Activated naive CD8-positive, alpha-beta T cell treated with anti-CD3 and anti-CD28 coated beads for 36 hours (primary cell): Measurements from ENCODE around the gene RFC4. TPM values are rescaled to one million over a fixed set of nuclear protein-coding genes. Genes with fewer than 3 reads are reported as not detected.
"Not testable (repeated sequence)": the region's sequence is repeated elsewhere in the genome, so short reads cannot be mapped to it uniquely, and the experiment has no call there.

Experiments used
- DNase-seq: peaks from one replicate; pipeline ENCODE4 v3.0.0; 2021
- H3K27ac Mint-ChIP-seq: one replicate; pipeline ENCODE4 v1.8.0; 2022; ENCODE audit warnings: mild to moderate bottlenecking, moderate library complexity, mixed read lengths
- H3K27me3 Mint-ChIP-seq: one replicate; pipeline ENCODE4 v1.8.0; 2022; ENCODE audit warnings: mild to moderate bottlenecking, mixed read lengths
- H3K36me3 Mint-ChIP-seq: one replicate; pipeline ENCODE4 v1.8.0; 2021; ENCODE audit warnings: mild to moderate bottlenecking, mixed read lengths
- H3K4me1 Mint-ChIP-seq: one replicate; pipeline ENCODE4 v1.8.0; 2021; ENCODE audit warnings: mixed read lengths
- H3K4me3 Mint-ChIP-seq: one replicate; pipeline ENCODE4 v1.8.0; 2022; ENCODE audit warnings: mild to moderate bottlenecking, moderate library complexity, mixed read lengths
- H3K9me3 Mint-ChIP-seq: one replicate; pipeline ENCODE4 v1.8.0; 2022; ENCODE audit warnings: mixed read lengths
- total RNA-seq, 2 experiments: library from RNA; stranded (reverse); gene quantifications; one replicate each; pipeline ENCODE4 v1.2.3, GENCODE V29; 2021

The RFC4 gene
- total RNA-seq, 2 experiments from 2014 or later, result 121 to 136 TPM

- not testable (repeated sequence) for DNase-seq, H3K36me3 Mint-ChIP-seq, H3K4me3 Mint-ChIP-seq, H3K27ac Mint-ChIP-seq, H3K9me3 Mint-ChIP-seq, H3K27me3 Mint-ChIP-seq
- H3K4me1 Mint-ChIP-seq, result peaks cover 17% of the 10 kb centered on the region
Measured at GRCh38 chr3:186811313-186811712, 5.0 kb upstream of the RFC4 start.

GRCh38 chr3:186810336-186810996 lies 4.2 kb upstream of the RFC4 start:
- H3K27me3 Mint-ChIP-seq, result peaks cover 6% of the 10 kb centered on the region
- H3K27ac Mint-ChIP-seq, result no peak overlapping the region
- no peak for DNase-seq
- no peak overlapping the region for H3K4me3 Mint-ChIP-seq
- H3K9me3 Mint-ChIP-seq, result no peaks in the 10 kb centered on the region
- peaks cover 12% of the 10 kb centered on the region for H3K4me1 Mint-ChIP-seq
- peaks cover 2% of the 10 kb centered on the region for H3K36me3 Mint-ChIP-seq

GRCh38 chr3:186807231-186807630 lies 949 bp upstream of the RFC4 start:
- Mint-ChIP-seq H3K4me1 (peaks cover 24% of the 10 kb centered on the region), H3K9me3 (no peaks in the 10 kb centered on the region), H3K36me3 (peaks cover 20% of the 10 kb centered on the region), H3K27me3 (no peaks in the 10 kb centered on the region), H3K27ac (peak overlapping the region; percentile 90), H3K4me3 (peak overlapping the region; percentile 88)
- no peak for DNase-seq

DNA sequence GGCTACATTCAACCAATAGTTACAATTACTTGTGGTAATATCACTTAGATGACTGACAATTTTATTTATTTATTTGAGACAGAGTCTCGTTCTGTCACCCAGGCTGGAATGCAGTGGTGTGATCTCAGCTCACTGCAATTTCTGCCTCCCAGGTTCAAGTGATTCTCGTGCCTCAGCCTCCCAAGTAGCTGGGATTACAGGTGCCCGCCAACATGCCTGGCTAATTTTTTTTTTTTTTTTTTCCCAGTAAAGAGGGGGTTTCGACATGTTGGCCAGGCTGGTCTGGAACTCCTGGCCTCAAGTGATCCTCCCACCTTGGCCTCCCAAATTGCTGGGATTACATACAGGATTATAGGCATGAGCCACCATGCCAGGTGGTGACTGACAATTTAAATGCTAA lies 2.8 kb downstream of the RFC4 start:
- Mint-ChIP-seq H3K4me1 (peaks cover 37% of the 10 kb centered on the region), H3K36me3 (peaks cover 38% of the 10 kb centered on the region)
- DNase-seq, H3K27ac Mint-ChIP-seq, H3K9me3 Mint-ChIP-seq, H3K4me3 Mint-ChIP-seq, H3K27me3 Mint-ChIP-seq: not testable (repeated sequence)

- Mint-ChIP-seq H3K27me3 (no peaks in the 10 kb centered on the region), H3K9me3 (no peaks in the 10 kb centered on the region), H3K4me3 (no peak overlapping the region), H3K4me1 (peaks cover 38% of the 10 kb centered on the region), H3K27ac (no peak overlapping the region), H3K36me3 (peaks cover 40% of the 10 kb centered on the region)
- no peak for DNase-seq
Measured at GRCh38 chr3:186802701-186803100, 3.6 kb downstream of the RFC4 start.

GRCh38 chr3:186800285-186800684 lies 6.0 kb downstream of the RFC4 start:
- H3K4me1 Mint-ChIP-seq, result peaks cover 28% of the 10 kb centered on the region
- no peaks in the 10 kb centered on the region for H3K9me3 Mint-ChIP-seq
- peaks cover 44% of the 10 kb centered on the region for H3K36me3 Mint-ChIP-seq
- DNase-seq, result no peak
- no peak overlapping the region for H3K4me3 Mint-ChIP-seq
- H3K27ac Mint-ChIP-seq, result no peak overlapping the region
- no peaks in the 10 kb centered on the region for H3K27me3 Mint-ChIP-seq

DNA sequence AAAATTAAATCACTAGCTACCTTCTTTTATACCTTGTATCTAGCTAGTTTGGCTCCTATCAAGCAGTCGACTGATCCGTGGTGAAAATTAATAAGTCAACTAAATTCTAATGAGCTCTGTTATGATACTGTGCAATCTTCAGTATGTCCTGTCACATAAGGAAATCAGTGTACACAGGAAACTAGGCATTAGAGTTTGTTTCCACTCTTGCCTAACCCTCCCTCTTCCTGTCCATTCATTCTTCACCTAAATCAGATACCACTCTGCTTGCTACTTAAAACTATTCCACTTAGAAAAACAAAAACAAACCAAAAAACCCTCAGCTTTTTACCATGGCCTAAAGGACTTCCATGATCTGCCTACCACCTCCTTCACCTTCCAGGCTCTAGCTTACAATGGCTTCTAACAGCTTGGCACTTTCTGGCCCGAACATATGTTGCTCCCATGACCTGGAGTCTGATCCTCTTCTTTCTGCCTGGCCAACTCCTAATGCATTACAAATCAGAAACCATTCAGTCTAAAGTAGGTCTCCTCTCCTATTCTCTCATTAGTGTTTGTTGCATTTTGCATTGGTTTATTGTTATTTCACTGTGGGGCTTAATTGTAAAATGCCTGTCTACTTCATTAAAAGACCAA lies 7.9 kb downstream of the RFC4 start:
- Mint-ChIP-seq H3K4me3 (no peak overlapping the region), H3K27ac (no peak overlapping the region), H3K4me1 (peaks cover 18% of the 10 kb centered on the region), H3K27me3 (no peaks in the 10 kb centered on the region), H3K9me3 (no peaks in the 10 kb centered on the region), H3K36me3 (peaks cover 41% of the 10 kb centered on the region)
- no peak for DNase-seq

DNA sequence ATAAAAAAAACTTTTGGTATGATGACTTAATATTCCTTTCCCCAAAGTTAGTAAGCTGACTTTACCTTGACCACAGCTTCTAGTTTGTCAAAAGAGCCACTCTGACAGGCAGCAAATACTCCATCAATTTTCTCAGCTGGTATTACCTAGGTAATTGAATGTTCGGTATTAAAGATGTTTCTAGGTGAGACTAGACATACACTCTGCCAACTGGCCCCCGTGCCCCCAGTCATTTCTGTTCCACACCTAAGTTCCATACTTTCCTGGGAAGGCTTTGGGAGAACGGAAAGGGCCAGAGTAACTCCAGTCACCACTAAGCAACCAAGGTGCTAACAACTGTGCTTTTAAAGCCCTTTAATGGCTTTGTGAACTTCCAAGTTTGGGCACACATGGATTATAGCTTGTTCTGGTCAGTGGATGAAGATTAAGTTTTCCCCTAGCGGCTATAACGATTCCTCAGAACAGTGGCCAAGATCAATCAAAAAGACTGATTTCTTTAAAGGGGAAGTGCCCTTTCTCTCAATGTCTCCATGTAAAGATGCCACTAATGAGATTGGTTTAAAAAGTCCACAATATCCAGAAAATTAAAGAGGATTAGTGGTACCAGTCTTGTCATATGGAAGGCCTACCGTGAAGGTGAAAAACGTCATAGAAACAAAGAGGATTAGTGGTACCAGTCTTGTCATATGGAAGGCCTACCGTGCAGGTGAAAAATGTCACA lies 15.9 kb downstream of the RFC4 start:
- Mint-ChIP-seq H3K4me3 (peak overlapping the region; percentile 30), H3K4me1 (peaks cover 39% of the 10 kb centered on the region), H3K9me3 (no peaks in the 10 kb centered on the region), H3K27ac (peak overlapping the region; percentile 100), H3K36me3 (peaks cover 60% of the 10 kb centered on the region), H3K27me3 (peaks cover 31% of the 10 kb centered on the region)
- no peak for DNase-seq

DNA sequence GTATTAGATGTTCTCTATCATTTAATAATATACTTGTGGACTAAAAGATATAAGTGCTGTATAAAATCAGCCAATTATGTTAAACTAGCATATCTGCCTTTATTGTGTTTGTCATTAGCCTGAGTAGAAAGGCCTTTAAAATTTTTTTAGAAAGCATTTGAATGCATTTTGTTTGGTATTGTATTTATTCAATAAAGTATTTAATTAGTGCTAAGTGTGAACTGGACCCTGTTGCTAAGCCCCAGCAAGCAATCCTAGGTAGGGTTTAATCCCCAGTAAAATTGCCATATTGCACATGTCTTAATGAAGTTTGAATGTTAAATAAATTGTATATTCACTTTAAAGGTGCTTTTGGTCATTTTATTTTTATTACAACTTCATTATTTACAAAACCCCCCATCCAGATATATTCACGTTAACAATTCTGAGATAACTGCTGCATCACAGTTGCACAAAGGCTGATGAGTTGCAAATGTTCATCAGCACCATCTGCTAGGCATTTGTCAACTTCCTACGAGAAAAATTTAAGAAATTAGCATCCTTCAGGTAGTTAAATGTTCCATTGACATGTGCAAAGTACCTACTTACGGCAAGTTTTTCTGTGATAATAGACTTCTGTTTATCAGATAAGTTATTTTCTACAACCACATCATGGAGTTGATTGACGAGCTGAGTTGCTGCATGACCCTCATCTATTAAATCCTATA lies 16.6 kb downstream of the RFC4 start:
- Mint-ChIP-seq H3K27ac (peak overlapping the region; percentile 100), H3K27me3 (peaks cover 32% of the 10 kb centered on the region), H3K4me3 (peak overlapping the region; percentile 49), H3K4me1 (peaks cover 43% of the 10 kb centered on the region), H3K9me3 (no peaks in the 10 kb centered on the region), H3K36me3 (peaks cover 67% of the 10 kb centered on the region)
- no peak for DNase-seq

DNA sequence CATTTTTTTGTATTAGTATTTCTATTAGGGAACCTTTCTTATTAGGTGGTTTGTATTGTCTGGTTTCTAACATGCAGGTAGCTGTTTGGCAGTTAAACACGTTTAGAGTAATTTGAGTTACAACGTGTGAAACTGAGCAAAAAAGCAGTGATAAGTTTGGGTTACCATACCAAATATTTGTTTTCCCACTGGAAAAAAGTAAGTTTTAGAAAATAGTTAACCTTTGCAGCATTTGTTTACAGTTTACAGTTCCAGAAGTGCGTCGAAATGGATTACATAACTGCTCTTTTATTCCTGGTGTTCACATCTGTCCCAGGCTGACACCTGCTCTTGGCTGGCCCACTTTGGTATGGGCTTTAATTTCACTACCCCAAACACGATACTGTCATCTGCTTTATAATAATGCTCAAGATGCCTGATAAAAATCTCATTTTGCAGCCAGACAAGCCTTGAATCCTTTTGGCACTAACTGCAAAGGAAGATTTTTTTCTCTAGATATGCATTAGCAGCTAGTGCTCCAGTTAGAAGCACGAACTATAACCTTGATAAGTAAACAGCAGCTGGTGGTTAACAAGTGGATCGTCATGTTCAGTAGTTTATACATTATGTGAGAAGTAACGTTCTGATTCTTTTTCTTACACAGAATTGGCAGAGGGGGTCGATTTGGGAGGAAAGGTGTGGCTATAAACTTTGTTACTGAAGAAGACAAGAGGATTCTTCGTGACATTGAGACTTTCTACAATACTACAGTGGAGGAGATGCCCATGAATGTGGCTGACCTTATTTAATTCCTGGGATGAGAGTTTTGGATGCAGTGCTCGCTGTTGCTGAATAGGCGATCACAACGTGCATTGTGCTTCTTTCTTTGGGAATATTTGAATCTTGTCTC lies 17.6 kb downstream of the RFC4 start:
- DNase-seq, result no peak
- peaks cover 39% of the 10 kb centered on the region for H3K27me3 Mint-ChIP-seq
- H3K4me3 Mint-ChIP-seq, result peak overlapping the region; percentile 100
- H3K27ac Mint-ChIP-seq, result peak overlapping the region; percentile 100
- peaks cover 46% of the 10 kb centered on the region for H3K4me1 Mint-ChIP-seq
- peaks cover 69% of the 10 kb centered on the region for H3K36me3 Mint-ChIP-seq
- no peaks in the 10 kb centered on the region for H3K9me3 Mint-ChIP-seq

GRCh38 chr3:186787642-186788481 lies 18.4 kb downstream of the RFC4 start:
- Mint-ChIP-seq H3K9me3 (peaks cover 2% of the 10 kb centered on the region), H3K36me3 (peaks cover 74% of the 10 kb centered on the region), H3K4me3 (peak overlapping the region; percentile 100), H3K27ac (peak overlapping the region; percentile 100), H3K4me1 (peaks cover 50% of the 10 kb centered on the region), H3K27me3 (peaks cover 45% of the 10 kb centered on the region)
- no peak for DNase-seq

DNA sequence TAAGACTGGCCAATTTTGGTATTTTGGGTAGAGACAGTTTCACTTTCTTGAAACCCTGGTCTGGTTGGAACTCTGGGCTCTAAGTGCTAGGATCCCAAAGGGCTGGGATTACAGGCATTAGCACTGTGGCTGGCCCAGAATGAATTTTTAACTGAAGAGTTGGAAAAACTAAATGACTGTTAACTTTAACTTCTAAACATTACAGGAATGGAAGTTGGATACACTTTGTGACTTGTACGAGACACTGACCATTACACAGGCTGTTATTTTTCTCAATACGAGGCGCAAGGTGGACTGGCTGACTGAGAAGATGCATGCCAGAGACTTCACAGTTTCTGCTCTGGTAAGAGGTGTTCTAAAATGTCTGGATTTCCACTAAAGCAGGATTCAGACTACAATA lies 19.4 kb downstream of the RFC4 start:
- peak overlapping the region; percentile 100 for H3K4me3 Mint-ChIP-seq
- H3K4me1 Mint-ChIP-seq, result peaks cover 56% of the 10 kb centered on the region
- peak overlapping the region; percentile 100 for H3K27ac Mint-ChIP-seq
- H3K36me3 Mint-ChIP-seq, result peaks cover 77% of the 10 kb centered on the region
- H3K9me3 Mint-ChIP-seq, result peaks cover 2% of the 10 kb centered on the region
- DNase-seq, result no peak
- peaks cover 45% of the 10 kb centered on the region for H3K27me3 Mint-ChIP-seq

GRCh38 chr3:186785495-186786018 lies 20.7 kb downstream of the RFC4 start:
- H3K27me3 Mint-ChIP-seq, result peaks cover 42% of the 10 kb centered on the region
- peaks cover 55% of the 10 kb centered on the region for H3K4me1 Mint-ChIP-seq
- peak overlapping the region; percentile 100 for H3K27ac Mint-ChIP-seq
- peak overlapping the region; percentile 100 for H3K4me3 Mint-ChIP-seq
- H3K36me3 Mint-ChIP-seq, result peaks cover 74% of the 10 kb centered on the region
- DNase-seq, result no peak
- peaks cover 2% of the 10 kb centered on the region for H3K9me3 Mint-ChIP-seq
